H1 (cell line): ENCODE results near the gene PPP1R10. TPM values are rescaled to one million over a fixed set of nuclear protein-coding genes. Genes with fewer than 3 reads are reported as not detected.

Experiments
- BACH1 ChIP-seq: IDR thresholded peaks from 2 replicates; pipeline ENCODE4 v1.6.1; 2012; ENCODE audit warnings: low read length, improper control_type of control experiment
- CHD1 ChIP-seq: IDR thresholded peaks from 2 replicates; pipeline ENCODE4 v1.6.1; 2012; ENCODE audit warnings: low read depth, low read length, improper control_type of control experiment
- HDAC2 ChIP-seq, 2 experiments: fragments of 300-600 bp in 1 of 2; sonication (generic) in 1 of 2; IDR thresholded peaks; 2 replicates each; pipeline ENCODE4 v1.6.1; 2011 to 2012; ENCODE audit warnings: low read depth in 2 of 2, low read length in 2 of 2, mild to moderate bottlenecking in 2 of 2, moderate library complexity in 2 of 2, borderline replicate concordance in 1 of 2, inconsistent platforms in 1 of 2
- HDAC6 ChIP-seq: IDR thresholded peaks from one replicate; pipeline ENCODE4 v1.7.1; 2012; ENCODE audit warnings: low read depth, mild to moderate bottlenecking, inconsistent platforms, low read length, moderate library complexity
- JUND ChIP-seq: IDR thresholded peaks from 2 replicates; pipeline ENCODE4 v1.6.1; 2011; ENCODE audit warnings: mild to moderate bottlenecking, improper control_type of control experiment, low read length
- KDM4A ChIP-seq: IDR thresholded peaks from one replicate; pipeline ENCODE4 v1.7.1; 2012; ENCODE audit warnings: low read depth, mild to moderate bottlenecking, moderate library complexity, low read length, inconsistent platforms; ENCODE audit not compliant: severe bottlenecking
- SIN3A ChIP-seq, 2 experiments: IDR thresholded peaks in 1 of 2; conservative IDR thresholded peaks in 1 of 2; 2 replicates each; pipeline ENCODE4 v1.6.1; 2011 to 2012; ENCODE audit warnings: low read length in 2 of 2, improper control_type of control experiment in 1 of 2, low read depth in 1 of 2, mild to moderate bottlenecking in 1 of 2
- SRF ChIP-seq: IDR thresholded peaks from 2 replicates; pipeline ENCODE4 v1.6.1; 2011; ENCODE audit warnings: mild to moderate bottlenecking, low read depth, low read length, moderate library complexity
- TAF1 ChIP-seq: IDR thresholded peaks from 2 replicates; pipeline ENCODE4 v1.6.1; 2011; ENCODE audit warnings: mild to moderate bottlenecking, low read depth, low read length
- TAF7 ChIP-seq: optimal IDR thresholded peaks from 2 replicates; pipeline ENCODE3; 2011; ENCODE audit warnings: low read depth, mild to moderate bottlenecking, inconsistent platforms, low read length, moderate library complexity, borderline replicate concordance
- TBP ChIP-seq: IDR thresholded peaks from 2 replicates; pipeline ENCODE4 v1.6.1; 2011; ENCODE audit warnings: low read depth, low read length, improper control_type of control experiment
- TEAD4 ChIP-seq: IDR thresholded peaks from 2 replicates; pipeline ENCODE4 v1.6.1; 2012; ENCODE audit warnings: low read depth, low read length, inconsistent platforms, mixed read lengths
- YY1 ChIP-seq: IDR thresholded peaks from 2 replicates; pipeline ENCODE4 v1.6.1; 2011; ENCODE audit warnings: low read depth, mild to moderate bottlenecking, low read length
- polyA plus RNA-seq, 7 experiments: library from polyadenylated mRNA; depleted of rRNA in 3 of 7; stranded (reverse) in 5 of 7; unstranded in 2 of 7; fragments of >200 nt in 5 of 7; fragments of 200-250 nt in 2 of 7; gene quantifications; 1 replicate in 5 of 7; 2 replicates in 1 of 7; 4 replicates in 1 of 7; pipeline versions ENCODE4 v1.2.1 to v1.2.3, GENCODE V29; 2011 to 2013; ENCODE audit warnings: missing spikeins in 2 of 7, mixed read lengths in 2 of 7
- total RNA-seq: library from RNA; stranded (reverse); fragmentation: NEBNext Ultra II Directional; extraction: Animal tissue kit (Norgen Biotek cat#: 25700); gene quantifications from 2 replicates; pipeline ENCODE4 v1.2.1, GENCODE V29; 2021
- TF ChIP-seq, protein P1 (sequence below), 3 experiments: IDR thresholded peaks; 1 replicate in 2 of 3; 2 replicates in 1 of 3; pipeline versions ENCODE4 v1.5.1 to v1.6.1; 2011; ENCODE audit warnings: low read length in 3 of 3, mild to moderate bottlenecking in 3 of 3, inconsistent platforms in 2 of 3, low read depth in 1 of 3, moderate library complexity in 1 of 3; ENCODE audit not compliant: insufficient read depth in 1 of 3; ENCODE audit errors: control extremely low read depth in 1 of 3
- TF ChIP-seq, protein P2 (sequence below): IDR thresholded peaks from 2 replicates; pipeline ENCODE4 v1.6.1; 2011; ENCODE audit warnings: low read depth, mild to moderate bottlenecking, low read length; ENCODE audit not compliant: insufficient read depth

PPP1R10 gene
- total and polyA plus RNA-seq, 2 of the 8 experiments (the other 6 are each of a cell fraction or from before 2014, with no cell fraction given) = 23.9 to 89.1 TPM

DNA sequence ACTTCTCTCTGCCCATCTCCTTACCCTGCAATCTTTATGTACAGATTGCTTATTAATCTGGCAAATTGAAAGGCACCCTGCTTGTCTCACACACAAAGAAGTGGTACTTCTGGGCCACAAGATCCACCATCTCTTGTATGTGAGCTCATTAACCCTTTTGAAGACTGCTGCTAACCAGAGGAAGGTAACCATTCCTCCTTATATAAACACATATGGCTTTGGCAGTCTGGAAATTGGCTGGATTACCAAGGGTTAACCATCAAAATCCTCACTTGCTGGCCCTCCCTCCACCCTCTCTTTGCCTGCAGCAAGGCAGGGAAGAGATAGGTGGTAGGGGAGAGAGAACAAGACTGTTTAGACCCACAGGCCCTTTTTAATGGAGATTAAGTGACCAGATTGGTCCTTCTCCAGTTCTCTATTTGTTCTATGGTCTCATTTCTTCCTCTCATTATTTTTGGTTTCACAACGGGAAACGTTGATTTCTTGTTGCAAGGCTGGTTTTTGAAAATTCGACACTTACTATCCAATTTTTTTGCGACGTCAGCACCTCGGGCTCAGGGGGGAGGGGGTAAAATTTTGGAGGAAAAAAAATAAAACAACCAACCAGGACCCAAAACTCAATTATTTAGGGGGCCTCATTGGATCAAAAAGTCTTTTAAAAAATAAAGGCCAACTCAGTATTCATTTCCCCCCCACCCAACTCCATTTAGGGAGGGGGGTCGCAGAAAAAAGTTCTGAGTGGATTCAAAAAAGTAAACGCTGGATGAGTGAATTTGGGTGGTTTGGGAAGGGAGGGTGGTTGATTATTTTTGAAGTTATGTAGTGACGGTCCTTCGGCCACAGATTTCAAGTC lies 859 bp downstream of the PPP1R10 start (continued):
- no peak for TF ChIP-seq HDAC2 (IDR thresholded peaks at IDR 0.05; ENCODE audit: borderline replicate concordance in 1 of 2, low read depth in 2 of 2, low read length in 2 of 2)
- TF ChIP-seq CHD1 = peak; percentile 63
- TF ChIP-seq JUND = no peak
- TF ChIP-seq, protein P1, sequence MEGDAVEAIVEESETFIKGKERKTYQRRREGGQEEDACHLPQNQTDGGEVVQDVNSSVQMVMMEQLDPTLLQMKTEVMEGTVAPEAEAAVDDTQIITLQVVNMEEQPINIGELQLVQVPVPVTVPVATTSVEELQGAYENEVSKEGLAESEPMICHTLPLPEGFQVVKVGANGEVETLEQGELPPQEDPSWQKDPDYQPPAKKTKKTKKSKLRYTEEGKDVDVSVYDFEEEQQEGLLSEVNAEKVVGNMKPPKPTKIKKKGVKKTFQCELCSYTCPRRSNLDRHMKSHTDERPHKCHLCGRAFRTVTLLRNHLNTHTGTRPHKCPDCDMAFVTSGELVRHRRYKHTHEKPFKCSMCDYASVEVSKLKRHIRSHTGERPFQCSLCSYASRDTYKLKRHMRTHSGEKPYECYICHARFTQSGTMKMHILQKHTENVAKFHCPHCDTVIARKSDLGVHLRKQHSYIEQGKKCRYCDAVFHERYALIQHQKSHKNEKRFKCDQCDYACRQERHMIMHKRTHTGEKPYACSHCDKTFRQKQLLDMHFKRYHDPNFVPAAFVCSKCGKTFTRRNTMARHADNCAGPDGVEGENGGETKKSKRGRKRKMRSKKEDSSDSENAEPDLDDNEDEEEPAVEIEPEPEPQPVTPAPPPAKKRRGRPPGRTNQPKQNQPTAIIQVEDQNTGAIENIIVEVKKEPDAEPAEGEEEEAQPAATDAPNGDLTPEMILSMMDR (IDR thresholded peaks at IDR 0.05; ENCODE audit: control extremely low read depth in 1 of 3, insufficient read depth in 1 of 3, low read depth in 1 of 3, low read length in 3 of 3) = no peak
- no peak for TF ChIP-seq YY1
- TF ChIP-seq SRF = no peak
- TF ChIP-seq TAF7 = peak; percentile 82
- TF ChIP-seq TEAD4 = no peak
- no peak for TF ChIP-seq KDM4A
- TF ChIP-seq SIN3A (conservative IDR thresholded peaks at IDR 0.05 in 1 of 2, IDR thresholded peaks at IDR 0.05 in 1 of 2; ENCODE audit: low read depth in 1 of 2, low read length in 2 of 2) = 0 out of 4 replicates have a peak, but pooled peaks of 1 of the 2 experiments have one; percentile 68
- TF ChIP-seq TAF1 = peak; percentile 53; the same call in 1 of the 2 replicates
- no peak for TF ChIP-seq BACH1
- TF ChIP-seq, protein P2, sequence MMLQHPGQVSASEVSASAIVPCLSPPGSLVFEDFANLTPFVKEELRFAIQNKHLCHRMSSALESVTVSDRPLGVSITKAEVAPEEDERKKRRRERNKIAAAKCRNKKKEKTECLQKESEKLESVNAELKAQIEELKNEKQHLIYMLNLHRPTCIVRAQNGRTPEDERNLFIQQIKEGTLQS = no peak
- peak; percentile 43; the same call in 1 of the 2 replicates for TF ChIP-seq TBP
- TF ChIP-seq HDAC6 = no peak
- TF ChIP-seq, all 59 proteins: peak for 9
